OCI-LY7 (cell line): ENCODE measurements around the gene TAF10.

ENCODE experiments used
- EZH2phosphoT487 ChIP-seq: fragments of 200-600 bp; sonication (generic); IDR thresholded peaks from 2 replicates; pipeline ENCODE4 v1.6.1; 2018; ENCODE audit warnings: low read depth, borderline replicate concordance, mild to moderate bottlenecking, mixed run types, antibody characterized with exemption, low read length, moderate library complexity, mixed read lengths
- TF ChIP-seq, protein P1 (sequence below): fragments of 200-600 bp; sonication (generic); conservative IDR thresholded peaks from 2 replicates; pipeline ENCODE4 v1.5.1; 2014; ENCODE audit warnings: mild to moderate bottlenecking, antibody characterized with exemption, low read length, moderate library complexity, mixed read lengths

DNA sequence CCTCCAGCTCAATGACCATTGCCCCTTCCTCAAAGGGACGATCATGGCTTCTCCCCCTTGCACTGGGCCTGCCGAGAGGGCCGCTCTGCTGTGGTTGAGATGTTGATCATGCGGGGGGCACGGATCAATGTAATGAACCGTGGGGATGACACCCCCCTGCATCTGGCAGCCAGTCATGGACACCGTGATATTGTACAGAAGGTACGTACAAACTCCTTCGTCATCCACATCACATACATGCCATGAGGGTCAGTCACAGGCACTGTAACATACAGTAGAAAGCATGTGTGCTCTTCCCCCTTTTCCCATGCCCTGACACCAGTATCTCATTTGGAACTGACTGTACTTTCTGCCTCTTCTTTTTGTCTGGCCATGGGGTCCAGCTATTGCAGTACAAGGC is 4.0 kb downstream of the TAF10 start:
- TF ChIP-seq, protein P1, sequence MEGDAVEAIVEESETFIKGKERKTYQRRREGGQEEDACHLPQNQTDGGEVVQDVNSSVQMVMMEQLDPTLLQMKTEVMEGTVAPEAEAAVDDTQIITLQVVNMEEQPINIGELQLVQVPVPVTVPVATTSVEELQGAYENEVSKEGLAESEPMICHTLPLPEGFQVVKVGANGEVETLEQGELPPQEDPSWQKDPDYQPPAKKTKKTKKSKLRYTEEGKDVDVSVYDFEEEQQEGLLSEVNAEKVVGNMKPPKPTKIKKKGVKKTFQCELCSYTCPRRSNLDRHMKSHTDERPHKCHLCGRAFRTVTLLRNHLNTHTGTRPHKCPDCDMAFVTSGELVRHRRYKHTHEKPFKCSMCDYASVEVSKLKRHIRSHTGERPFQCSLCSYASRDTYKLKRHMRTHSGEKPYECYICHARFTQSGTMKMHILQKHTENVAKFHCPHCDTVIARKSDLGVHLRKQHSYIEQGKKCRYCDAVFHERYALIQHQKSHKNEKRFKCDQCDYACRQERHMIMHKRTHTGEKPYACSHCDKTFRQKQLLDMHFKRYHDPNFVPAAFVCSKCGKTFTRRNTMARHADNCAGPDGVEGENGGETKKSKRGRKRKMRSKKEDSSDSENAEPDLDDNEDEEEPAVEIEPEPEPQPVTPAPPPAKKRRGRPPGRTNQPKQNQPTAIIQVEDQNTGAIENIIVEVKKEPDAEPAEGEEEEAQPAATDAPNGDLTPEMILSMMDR, result no peak
- TF ChIP-seq EZH2phosphoT487, result no peak
